Right atrium auricular region (tissue), 2 donors: ENCODE data around the gene MAGEA4. TPM values are rescaled to one million over a fixed set of nuclear protein-coding genes. Genes with fewer than 3 reads are reported as not detected.

Source experiments
- DNase-seq: peaks from one replicate; pipeline ENCODE4 v3.0.0-alpha.2; 2019; ENCODE audit warnings: low spot score
- H3K27ac ChIP-seq, 2 donors: fragments of 200-600 bp; sonication (generic); 1 replicate in 1 of 2; 2 replicates in 1 of 2; pipeline ENCODE4 v1.5.1; 2016 to 2019
- H3K27me3 ChIP-seq, 2 donors: fragments of 200-600 bp; sonication (generic); one replicate each; pipeline versions ENCODE4 v1.5.1 to v1.6.0; 2017 to 2019
- H3K36me3 ChIP-seq: fragments of 200-600 bp; sonication (generic); one replicate; pipeline ENCODE4 v1.5.1; 2016
- H3K4me1 ChIP-seq, 2 donors: fragments of 200-600 bp; sonication (generic); one replicate each; pipeline versions ENCODE4 v1.5.1 to v1.6.0; 2017 to 2019
- H3K4me3 ChIP-seq, 2 donors: fragments of 200-600 bp; sonication (generic); 1 replicate in 1 of 2; 2 replicates in 1 of 2; pipeline ENCODE4 v1.5.1; 2017 to 2019; ENCODE audit warnings: mild to moderate bottlenecking in 1 of 2, moderate library complexity in 1 of 2
- H3K9me3 ChIP-seq, 2 donors: fragments of 200-600 bp; sonication (generic); one replicate each; pipeline ENCODE4 v1.5.1; 2019
- total RNA-seq, 2 donors: library from RNA; depleted of rRNA; stranded (reverse); fragments of >200 nt; gene quantifications; one replicate each; pipeline ENCODE4 v1.1.0, GENCODE V29; 2016
- TF ChIP-seq, protein P1 (sequence below), 2 donors: fragments of 200-600 bp; sonication (generic); IDR thresholded peaks; one replicate each; pipeline ENCODE4 v1.5.1; 2019; ENCODE audit warnings: antibody characterized with exemption in 2 of 2

Gene MAGEA4, protein sequence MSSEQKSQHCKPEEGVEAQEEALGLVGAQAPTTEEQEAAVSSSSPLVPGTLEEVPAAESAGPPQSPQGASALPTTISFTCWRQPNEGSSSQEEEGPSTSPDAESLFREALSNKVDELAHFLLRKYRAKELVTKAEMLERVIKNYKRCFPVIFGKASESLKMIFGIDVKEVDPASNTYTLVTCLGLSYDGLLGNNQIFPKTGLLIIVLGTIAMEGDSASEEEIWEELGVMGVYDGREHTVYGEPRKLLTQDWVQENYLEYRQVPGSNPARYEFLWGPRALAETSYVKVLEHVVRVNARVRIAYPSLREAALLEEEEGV
- total RNA-seq, result not detected

DNA sequence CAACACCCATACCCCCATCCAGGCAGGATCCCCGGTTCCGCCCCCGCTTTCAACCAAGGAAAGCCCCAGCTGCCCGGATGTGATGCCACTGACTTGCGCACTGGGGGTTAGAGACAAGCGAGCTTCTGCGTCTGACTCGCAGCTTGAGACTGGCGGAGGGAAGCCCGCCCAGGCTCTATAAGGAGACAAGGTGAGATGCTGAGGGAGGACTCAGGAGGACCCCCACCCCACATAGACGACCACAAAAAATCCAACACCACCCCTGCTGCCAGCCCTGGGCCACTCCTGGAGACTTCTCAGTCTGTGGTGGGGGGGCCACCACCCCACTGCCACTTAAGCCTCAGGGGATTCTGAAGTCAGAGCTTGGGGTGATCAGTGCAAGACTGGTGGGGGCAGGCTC, at the start of gene MAGEA4:
Gene MAGEA4, plus strand, starts transcription at position 110 of the 400 bp plus-strand sequence. CDS start 10,776 bp downstream, outside the sequence.
- no peaks in the 10 kb centered on the region for H3K9me3 ChIP-seq
- no peaks in the 10 kb centered on the region for H3K4me1 ChIP-seq
- no peak for DNase-seq
- no peak within 1 kb of the TSS for H3K27ac ChIP-seq
- H3K27me3 ChIP-seq, result no peaks in the 10 kb centered on the region
- no peaks in the 10 kb centered on the region for H3K36me3 ChIP-seq
- TF ChIP-seq, protein P1, sequence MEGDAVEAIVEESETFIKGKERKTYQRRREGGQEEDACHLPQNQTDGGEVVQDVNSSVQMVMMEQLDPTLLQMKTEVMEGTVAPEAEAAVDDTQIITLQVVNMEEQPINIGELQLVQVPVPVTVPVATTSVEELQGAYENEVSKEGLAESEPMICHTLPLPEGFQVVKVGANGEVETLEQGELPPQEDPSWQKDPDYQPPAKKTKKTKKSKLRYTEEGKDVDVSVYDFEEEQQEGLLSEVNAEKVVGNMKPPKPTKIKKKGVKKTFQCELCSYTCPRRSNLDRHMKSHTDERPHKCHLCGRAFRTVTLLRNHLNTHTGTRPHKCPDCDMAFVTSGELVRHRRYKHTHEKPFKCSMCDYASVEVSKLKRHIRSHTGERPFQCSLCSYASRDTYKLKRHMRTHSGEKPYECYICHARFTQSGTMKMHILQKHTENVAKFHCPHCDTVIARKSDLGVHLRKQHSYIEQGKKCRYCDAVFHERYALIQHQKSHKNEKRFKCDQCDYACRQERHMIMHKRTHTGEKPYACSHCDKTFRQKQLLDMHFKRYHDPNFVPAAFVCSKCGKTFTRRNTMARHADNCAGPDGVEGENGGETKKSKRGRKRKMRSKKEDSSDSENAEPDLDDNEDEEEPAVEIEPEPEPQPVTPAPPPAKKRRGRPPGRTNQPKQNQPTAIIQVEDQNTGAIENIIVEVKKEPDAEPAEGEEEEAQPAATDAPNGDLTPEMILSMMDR (IDR thresholded peaks at IDR 0.05), result no peak
- H3K4me3 ChIP-seq, result no peak within 1 kb of the TSS

DNA sequence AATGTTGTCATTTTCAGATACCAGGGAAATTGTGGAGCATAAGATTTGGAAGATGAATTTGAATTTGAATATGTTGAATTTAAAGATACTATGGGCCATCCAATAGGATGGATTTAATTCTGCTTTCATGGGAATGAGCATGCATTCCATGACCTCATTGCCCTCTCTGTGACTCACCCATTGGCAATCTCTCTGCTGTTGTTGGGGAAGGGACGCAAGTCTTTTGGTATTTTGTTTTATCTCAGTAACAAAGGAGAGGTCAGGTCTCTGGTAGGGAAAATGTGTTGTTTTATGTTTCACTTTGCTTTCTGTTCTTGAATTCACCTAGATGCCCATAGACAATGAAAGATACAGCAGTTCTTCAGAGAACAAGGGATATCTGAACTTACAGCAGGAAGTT, 42.1 kb upstream of the MAGEA4 start:
- Histone ChIP-seq H3K4me1 (no peaks in the 10 kb centered on the region), H3K27me3 (no peaks in the 10 kb centered on the region), H3K36me3 (no peaks in the 10 kb centered on the region), H3K9me3 (peaks cover 0 to 11% of the 10 kb centered on the region in 2 donors), H3K4me3 (no peak overlapping the region), H3K27ac (no peak overlapping the region)
- DNase-seq, result no peak
- TF ChIP-seq, protein P1 (IDR thresholded peaks at IDR 0.05), result no peak

DNA sequence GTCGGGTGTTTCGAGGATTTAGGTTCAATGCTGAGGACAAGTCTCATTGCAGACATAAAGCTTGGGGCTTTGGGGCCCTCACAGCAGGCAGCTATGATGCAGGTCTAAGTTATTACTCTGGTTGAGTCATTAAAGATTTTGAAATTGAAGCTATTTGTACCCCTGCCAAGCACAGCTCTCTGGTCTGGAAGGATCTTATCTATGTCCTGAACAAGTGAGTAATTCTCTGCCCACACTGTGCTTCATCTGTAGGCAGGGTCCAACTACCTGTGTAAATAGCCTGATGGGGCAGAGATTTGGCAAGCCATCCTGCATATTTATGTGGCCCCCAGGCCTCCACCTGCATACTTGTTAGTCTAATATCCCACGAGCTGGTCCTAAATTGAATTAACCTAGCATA, 41.4 kb upstream of the MAGEA4 start:
- TF ChIP-seq, protein P1 (IDR thresholded peaks at IDR 0.05), result no peak
- DNase-seq, result no peak
- H3K36me3 ChIP-seq, result no peaks in the 10 kb centered on the region

DNA sequence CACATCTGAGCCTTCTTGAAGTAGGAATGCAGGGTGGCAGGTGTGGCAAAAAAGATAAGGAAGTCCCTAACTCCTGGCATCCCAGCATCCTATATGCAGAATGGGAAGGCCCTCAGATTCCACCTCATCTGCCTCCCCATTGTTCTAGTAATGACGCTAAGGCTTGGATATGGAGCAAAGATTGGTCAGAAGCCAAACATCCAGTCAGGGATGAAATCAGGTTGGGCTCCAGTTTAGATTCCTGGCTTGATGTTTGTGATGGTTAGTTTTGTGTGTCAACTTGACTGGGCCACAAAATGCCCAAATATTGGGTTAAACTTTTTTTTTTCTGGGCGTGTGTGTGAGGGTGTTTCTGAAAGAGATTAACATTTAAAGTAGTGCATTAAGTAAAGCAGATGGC, 39.6 kb upstream of the MAGEA4 start:
- no peaks in the 10 kb centered on the region for H3K9me3 ChIP-seq
- TF ChIP-seq, protein P1 (IDR thresholded peaks at IDR 0.05), result no peak
- H3K4me1 ChIP-seq, result no peaks in the 10 kb centered on the region
- DNase-seq, result no peak
- no peaks in the 10 kb centered on the region for H3K27me3 ChIP-seq
- no peak overlapping the region for H3K27ac ChIP-seq
- no peaks in the 10 kb centered on the region for H3K36me3 ChIP-seq
- no peak overlapping the region for H3K4me3 ChIP-seq

More for the DNA sequence above, 41.4 kb upstream of the MAGEA4 start:
- no peaks in the 10 kb centered on the region for H3K27me3 ChIP-seq
- no peaks in the 10 kb centered on the region for H3K4me1 ChIP-seq
- no peak overlapping the region for H3K27ac ChIP-seq
- H3K9me3 ChIP-seq, result peaks cover 0 to 11% of the 10 kb centered on the region in 2 donors
- no peak overlapping the region for H3K4me3 ChIP-seq

DNA sequence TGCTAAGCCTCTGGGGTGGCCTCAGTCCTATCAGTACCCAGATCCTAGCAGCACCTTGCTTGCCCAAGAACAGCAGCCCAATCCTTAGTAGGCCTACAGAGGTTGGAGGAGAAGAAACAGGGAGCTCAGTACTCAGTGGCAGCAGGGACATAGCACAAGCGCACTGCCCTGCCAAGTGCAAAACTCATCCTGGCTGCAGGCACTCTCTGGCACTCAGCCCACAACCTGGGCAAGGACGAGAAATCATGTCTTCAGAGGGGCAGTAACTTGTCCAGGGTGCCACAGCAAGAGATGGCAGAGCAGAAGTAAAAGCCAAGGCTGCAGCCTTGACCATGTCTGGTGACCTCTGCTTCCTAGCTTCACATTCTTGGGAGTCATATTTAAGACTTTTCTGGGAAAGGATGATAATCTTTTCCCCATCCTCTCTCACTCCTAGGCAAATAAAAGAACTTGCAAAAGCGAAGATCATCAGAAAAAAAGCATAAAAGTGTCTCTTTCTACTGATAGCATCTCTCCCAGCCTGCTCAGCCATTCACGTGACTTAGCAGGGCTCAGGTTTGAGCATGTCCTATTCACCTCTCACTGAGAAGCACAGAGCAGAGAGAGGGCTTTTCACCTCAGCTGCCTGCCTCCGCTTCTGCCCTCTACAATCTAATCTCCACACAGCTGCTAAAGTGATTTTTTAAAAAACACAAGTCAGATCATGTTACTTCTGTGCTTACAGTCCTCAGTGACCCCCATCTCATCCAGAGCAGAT, 37.2 kb upstream of the MAGEA4 start:
- Histone ChIP-seq H3K27me3 (no peaks in the 10 kb centered on the region), H3K36me3 (no peaks in the 10 kb centered on the region), H3K27ac (no peak overlapping the region), H3K4me3 (no peak overlapping the region), H3K4me1 (no peaks in the 10 kb centered on the region), H3K9me3 (no peaks in the 10 kb centered on the region)
- TF ChIP-seq, protein P1 (IDR thresholded peaks at IDR 0.05), result no peak
- no peak for DNase-seq
